Measurements from ENCODE around the gene SYNGR2. TPM values are rescaled to one million over a fixed set of nuclear protein-coding genes. Genes with fewer than 3 reads are reported as not detected.

SYNGR2 gene
- total RNA-seq (2021; ENCODE audit: unreplicated experiment) (148 TPM), Bru-seq, nascent RNA (percentile 80 among the genes with signal in this experiment), BruChase-seq, experiment 1, labeled RNA remaining after a 6-hour chase (percentile 96 among the genes with signal in this experiment), BruChase-seq, experiment 2, labeled RNA remaining after a 2-hour chase (percentile 93 among the genes with signal in this experiment)
- polyA plus RNA-seq (2012), result 159 and 197 TPM in 2 replicates
- long read RNA-seq, transcript SYNGR2-204 (3 exons, 2,125 nt), result minor isoform, 94 of 451 reads
- long read RNA-seq, transcript SYNGR2-209 (1 exons, 3,036 nt), result minor isoform, 57 of 451 reads
- long read RNA-seq, transcript SYNGR2-203 (3 exons, 1,553 nt), result minor isoform, 7 of 451 reads
- long read RNA-seq, transcript SYNGR2-201 (4 exons, 2,325 nt), result major isoform, 253 of 451 reads
- long read RNA-seq, partial matches to known transcripts, result 30 of 451 reads
- long read RNA-seq, other reads (novel, unspliced or antisense), result 10 of 451 reads

DNA sequence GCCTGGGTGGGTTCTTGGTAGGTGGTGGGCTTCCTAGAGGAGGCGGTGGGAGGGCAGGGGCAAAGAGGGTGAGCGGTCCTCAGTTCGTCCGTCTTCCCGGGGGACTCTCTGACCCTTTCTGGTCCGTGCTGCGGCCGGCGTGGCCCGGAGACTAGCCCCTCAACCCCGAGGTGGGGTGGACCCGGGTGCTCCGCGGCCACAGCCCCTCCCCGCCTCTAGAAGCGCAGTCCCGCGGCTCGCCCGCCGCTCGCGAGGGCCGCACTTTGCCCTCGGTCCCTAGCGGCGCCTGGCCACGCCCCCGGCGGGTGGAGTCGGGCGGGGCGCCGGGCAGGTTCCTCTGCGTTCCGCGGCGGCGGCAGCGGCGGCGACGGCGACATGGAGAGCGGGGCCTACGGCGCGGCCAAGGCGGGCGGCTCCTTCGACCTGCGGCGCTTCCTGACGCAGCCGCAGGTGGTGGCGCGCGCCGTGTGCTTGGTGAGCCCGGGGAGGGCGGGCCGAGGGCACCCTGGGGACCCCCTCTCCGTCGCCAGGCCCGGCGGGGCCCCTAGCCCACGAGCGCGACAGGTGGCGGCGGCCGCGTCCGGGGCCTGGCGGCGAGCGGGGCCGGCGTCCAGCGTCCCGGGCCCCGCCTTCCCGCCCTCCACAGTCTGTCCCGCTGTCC is at the start of gene SYNGR2:
Gene SYNGR2 (plus strand): TSS at position 340 of the 661 bp plus-strand sequence. CDS start 36 bp downstream, at position 376.
- Histone ChIP-seq H3K4me1 (ENCODE audit: control insufficient read depth in 1 of 2, insufficient read depth in 2 of 2, low read length in 2 of 2) (peaks cover 18 to 49% of the 10 kb centered on the region in 2 experiments; a peak in 3 of 4 replicates), H3K9me2 (ENCODE audit: insufficient read depth) (no peaks in the 10 kb centered on the region), H3K9ac (ENCODE audit: low read length) (peak within 1 kb of the TSS; percentile 80), H3K9me3 (ENCODE audit: control insufficient read depth in 1 of 2, insufficient read depth in 1 of 2, low read depth in 1 of 2, low read length in 2 of 2) (no peaks in the 10 kb centered on the region), H3K4me3 (replicated peaks in 1 of 2; ENCODE audit: low read depth in 1 of 2, low read length in 2 of 2) (peak within 1 kb of the TSS; percentile 83), H3K27me3 (ENCODE audit: insufficient read depth, low read length) (no peaks in the 10 kb centered on the region), H3K79me2 (ENCODE audit: insufficient read depth, low read length) (peaks cover 30% of the 10 kb centered on the region), H4K20me1 (ENCODE audit: insufficient read depth) (peaks cover 5% of the 10 kb centered on the region; the same call in 1 of the 2 replicates), H3K36me3 (ENCODE audit: control insufficient read depth in 1 of 2, insufficient read depth in 2 of 2, low read length in 2 of 2) (peaks cover 13 to 23% of the 10 kb centered on the region in 2 experiments), H3K4me2 (ENCODE audit: low read length) (peak within 1 kb of the TSS; percentile 85), H3K27ac (ENCODE audit: low read depth, low read length) (peak within 1 kb of the TSS; percentile 85), H2AFZ (ENCODE audit: low read depth, low read length, poor library complexity, severe bottlenecking) (no peak within 1 kb of the TSS)
- BruUV-seq (replicated peaks), result no TSS peak
- RAD21 ChIA-PET (ENCODE audit: low non-redundant PET in 1 of 2, low total read pairs in 2 of 2, uncharacterized antibody in 2 of 2, unreplicated experiment in 2 of 2), result interaction anchor here in 1 of 2 experiments (0.7 to 1.3 kb wide), 2 partner anchors 24 to 29 kb away, joined by 4 to 6 read pairs; no protein-coding TSS in a partner anchor
- ATAC-seq (peak; percentile 72), DNase-seq (ENCODE audit: low read depth, low spot score) (peak; percentile 63)
- POLR2A ChIA-PET, result interaction anchor here (0.8 to 2.3 kb wide), 6 partner anchors 18 to 40 kb away, joined by 3 to 28 read pairs (median 10); partner anchors contain the start of genes AFMID, TK1 and TMC6
- intact Hi-C loops (cut with micrococcal nuclease), result loop anchor here (2.0 to 5.0 kb wide), 3 partner anchors 18 to 809 kb away; partner anchors contain the start of genes AFMID, LGALS3BP and TK1
- CTCF ChIA-PET, result interaction anchor here (0.7 kb wide), 1 partner anchor 29 kb away, joined by 4 read pairs; no protein-coding TSS in a partner anchor
- TF ChIP-seq MAX (IDR thresholded peaks at IDR 0.05), result peak; percentile 38
- no peak for TF ChIP-seq CEBPB (IDR thresholded peaks at IDR 0.05; ENCODE audit: low read depth)
- peak; percentile 84 for TF ChIP-seq POLR2A (IDR thresholded peaks at IDR 0.05; ENCODE audit: borderline replicate concordance, extremely low read depth, insufficient read depth, insufficient read length)
- peak; percentile 94 for TF ChIP-seq POLR2AphosphoS5 (IDR thresholded peaks at IDR 0.05; ENCODE audit: low read depth, low read length)
- TF ChIP-seq FOSL1 (IDR thresholded peaks at IDR 0.05; ENCODE audit: low read depth), result no peak
- TF ChIP-seq SIN3A (IDR thresholded peaks at IDR 0.05; ENCODE audit: low read depth), result no peak
- no peak for TF ChIP-seq SRF (IDR thresholded peaks at IDR 0.05; ENCODE audit: low read depth)
- TF ChIP-seq EZH2 (IDR thresholded peaks at IDR 0.05), result no peak
- no peak for TF ChIP-seq CTCF (IDR thresholded peaks at IDR 0.05 in 2 of 3, conservative IDR thresholded peaks at IDR 0.05 in 1 of 3; ENCODE audit: borderline replicate concordance in 1 of 3, insufficient read depth in 1 of 3, low read depth in 2 of 3, low read length in 2 of 3)
- TF ChIP-seq JUND (IDR thresholded peaks at IDR 0.05), result no peak
- no peak for TF ChIP-seq EGR1 (IDR thresholded peaks at IDR 0.05; ENCODE audit: low read depth)
- TF ChIP-seq CBX3 (IDR thresholded peaks at IDR 0.05; ENCODE audit: low read depth), result no peak
- no peak for TF ChIP-seq ZNF274 (IDR thresholded peaks at IDR 0.05; ENCODE audit: low read depth, low read length)
- TF ChIP-seq TCF7L2 (IDR thresholded peaks at IDR 0.05; ENCODE audit: borderline replicate concordance, extremely low read depth, insufficient read depth, insufficient read length), result peak; percentile 62
- TF ChIP-seq RAD21 (IDR thresholded peaks at IDR 0.05; ENCODE audit: low read depth), result no peak
- peak; percentile 95; the same call in 1 of the 2 replicates for TF ChIP-seq ZFX (IDR thresholded peaks at IDR 0.05)
- TF ChIP-seq, protein P1, sequence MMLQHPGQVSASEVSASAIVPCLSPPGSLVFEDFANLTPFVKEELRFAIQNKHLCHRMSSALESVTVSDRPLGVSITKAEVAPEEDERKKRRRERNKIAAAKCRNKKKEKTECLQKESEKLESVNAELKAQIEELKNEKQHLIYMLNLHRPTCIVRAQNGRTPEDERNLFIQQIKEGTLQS (IDR thresholded peaks at IDR 0.05), result no peak
- TF ChIP-seq EZH2phosphoT487 (IDR thresholded peaks at IDR 0.05; ENCODE audit: borderline replicate concordance), result no peak
- TF ChIP-seq ELF1 (IDR thresholded peaks at IDR 0.05; ENCODE audit: borderline replicate concordance, low read depth), result no peak
- no peak for TF ChIP-seq REST (IDR thresholded peaks at IDR 0.05; ENCODE audit: low read depth)
